Vagina (tissue), 2 donors: ENCODE data around the gene ASXL2. TPM values are rescaled to one million over a fixed set of nuclear protein-coding genes. Genes with fewer than 3 reads are reported as not detected.
"Not testable (repeated sequence)": the region's sequence is repeated elsewhere in the genome, so short reads cannot be mapped to it uniquely, and the experiment has no call there.

Source experiments
- DNase-seq, 2 donors: peaks; one replicate each; pipeline ENCODE4 v3.0.0-alpha.2; 2017; ENCODE audit errors: extremely low spot score in 2 of 2
- H3K27ac ChIP-seq: fragments of 200-600 bp; sonication (generic); one replicate; pipeline ENCODE4 v1.5.1; 2019
- H3K27me3 ChIP-seq: fragments of 200-600 bp; sonication (generic); one replicate; pipeline ENCODE4 v1.5.1; 2019
- H3K36me3 ChIP-seq, 2 donors: fragments of 200-600 bp; sonication (generic); one replicate each; pipeline ENCODE4 v1.5.1; 2017 to 2019
- H3K4me1 ChIP-seq: fragments of 200-600 bp; sonication (generic); one replicate; pipeline ENCODE4 v1.5.1; 2019
- H3K4me3 ChIP-seq, 2 donors: fragments of 200-600 bp; sonication (generic); 1 replicate in 1 of 2; 2 replicates in 1 of 2; pipeline ENCODE4 v1.5.1; 2016 to 2019
- H3K9me3 ChIP-seq: fragments of 200-600 bp; sonication (generic); one replicate; pipeline ENCODE4 v1.5.1; 2019
- CTCF ChIP-seq, 3 experiments: fragments of 450-650 bp in 2 of 3; fragments of 200-600 bp in 1 of 3; sonication (generic) in 1 of 3; IDR thresholded peaks; one replicate each; pipeline ENCODE4 v1.5.1; 2017 to 2019; ENCODE audit warnings: antibody characterized with exemption in 3 of 3, mild to moderate bottlenecking in 2 of 3, moderate library complexity in 2 of 3
- POLR2A ChIP-seq, 2 donors: fragments of 450-650 bp; IDR thresholded peaks; one replicate each; pipeline ENCODE4 v1.6.1; 2017; ENCODE audit warnings: antibody characterized with exemption in 2 of 2, mild to moderate bottlenecking in 2 of 2, moderate library complexity in 2 of 2
- POLR2AphosphoS5 ChIP-seq, 2 donors: sonication (generic); formaldehyde crosslinking; IDR thresholded peaks; one replicate each; pipeline ENCODE4 v1.9.0; 2017; ENCODE audit warnings: antibody characterized with exemption in 2 of 2, mild to moderate bottlenecking in 2 of 2, low read depth in 1 of 2; ENCODE audit not compliant: insufficient read depth in 1 of 2
- intact Hi-C: fragments of 100-400 bp; cut with DNase I; formaldehyde crosslinking; loops from one replicate; pipeline ENCODE4 v1.15.1; 2023
- total RNA-seq: library from RNA; depleted of rRNA; stranded (reverse); fragments of >200 nt; gene quantifications from one replicate; pipeline ENCODE4 v1.2.3, GENCODE V29; 2016

ASXL2 gene
- total RNA-seq, 1 donor from 2014 or later, result 16.2 TPM

GRCh38 chr2:25831746-25832449 is 46.4 kb downstream of the ASXL2 start:
- intact Hi-C loops, result no loop called here
- Histone ChIP-seq H3K4me1 (peaks cover 16% of the 10 kb centered on the region), H3K9me3 (peaks cover 4% of the 10 kb centered on the region), H3K27me3 (no peaks in the 10 kb centered on the region), H3K27ac (no peak overlapping the region), H3K4me3 (no peak overlapping the region), H3K36me3 (peaks cover 0 to 18% of the 10 kb centered on the region in 2 donors)
- DNase-seq, result no peak
- no peak for TF ChIP-seq POLR2AphosphoS5 (IDR thresholded peaks at IDR 0.05; ENCODE audit: insufficient read depth in 1 of 2, low read depth in 1 of 2)
- no peak for TF ChIP-seq CTCF (IDR thresholded peaks at IDR 0.05)
- no peak for TF ChIP-seq POLR2A (IDR thresholded peaks at IDR 0.05)

- H3K9me3 ChIP-seq, result peaks cover 4% of the 10 kb centered on the region
- TF ChIP-seq POLR2A (IDR thresholded peaks at IDR 0.05) (no peak), CTCF (IDR thresholded peaks at IDR 0.05) (no peak), POLR2AphosphoS5 (IDR thresholded peaks at IDR 0.05; ENCODE audit: insufficient read depth in 1 of 2, low read depth in 1 of 2) (no peak)
- peaks cover 7% of the 10 kb centered on the region for H3K4me1 ChIP-seq
- H3K4me3 ChIP-seq, result no peak overlapping the region
- no peaks in the 10 kb centered on the region for H3K27me3 ChIP-seq
- no peak overlapping the region for H3K27ac ChIP-seq
- peaks cover 0 to 18% of the 10 kb centered on the region in 2 donors for H3K36me3 ChIP-seq
- no peak for DNase-seq
- intact Hi-C loops, result no loop called here
Observed at GRCh38 chr2:25829828-25830227, 48.5 kb downstream of the ASXL2 start.

- no peak overlapping the region for H3K27ac ChIP-seq
- intact Hi-C loops, result no loop called here
- H3K4me1 ChIP-seq, result peaks cover 7% of the 10 kb centered on the region
- H3K36me3 ChIP-seq, result peaks cover 0 to 15% of the 10 kb centered on the region in 2 donors
- DNase-seq, result no peak
- no peaks in the 10 kb centered on the region for H3K27me3 ChIP-seq
- TF ChIP-seq CTCF (IDR thresholded peaks at IDR 0.05) (no peak), POLR2A (IDR thresholded peaks at IDR 0.05) (no peak), POLR2AphosphoS5 (IDR thresholded peaks at IDR 0.05; ENCODE audit: insufficient read depth in 1 of 2, low read depth in 1 of 2) (no peak)
- no peak overlapping the region for H3K4me3 ChIP-seq
- peaks cover 4% of the 10 kb centered on the region for H3K9me3 ChIP-seq
Observed at GRCh38 chr2:25829377-25829704, 48.9 kb downstream of the ASXL2 start.

- H3K4me1 ChIP-seq, H3K4me3 ChIP-seq, intact Hi-C loops, H3K9me3 ChIP-seq, H3K27ac ChIP-seq, H3K36me3 ChIP-seq, DNase-seq, H3K27me3 ChIP-seq: not testable (repeated sequence)
Observed at GRCh38 chr2:25828532-25829376, 49.5 kb downstream of the ASXL2 start.

GRCh38 chr2:25825238-25825637 is 53.0 kb downstream of the ASXL2 start:
- H3K9me3 ChIP-seq, result no peaks in the 10 kb centered on the region
- H3K36me3 ChIP-seq, result no peaks in the 10 kb centered on the region
- H3K27ac ChIP-seq, result no peak overlapping the region
- no peaks in the 10 kb centered on the region for H3K27me3 ChIP-seq
- TF ChIP-seq POLR2AphosphoS5 (IDR thresholded peaks at IDR 0.05; ENCODE audit: insufficient read depth in 1 of 2, low read depth in 1 of 2), result no peak
- no peak for TF ChIP-seq POLR2A (IDR thresholded peaks at IDR 0.05)
- TF ChIP-seq CTCF (IDR thresholded peaks at IDR 0.05), result no peak
- no peak for DNase-seq
- H3K4me1 ChIP-seq, result peaks cover 19% of the 10 kb centered on the region
- no peak overlapping the region for H3K4me3 ChIP-seq
- intact Hi-C loops, result no loop called here
